LNCAP (cell line): ENCODE measurements around the gene SLC9A1.

Experiments used
- CTCF ChIP-seq: fragments of 450-650 bp; IDR thresholded peaks from 2 replicates; pipeline ENCODE4 v1.5.1; 2017; ENCODE audit warnings: mild to moderate bottlenecking

The SLC9A1 gene

DNA sequence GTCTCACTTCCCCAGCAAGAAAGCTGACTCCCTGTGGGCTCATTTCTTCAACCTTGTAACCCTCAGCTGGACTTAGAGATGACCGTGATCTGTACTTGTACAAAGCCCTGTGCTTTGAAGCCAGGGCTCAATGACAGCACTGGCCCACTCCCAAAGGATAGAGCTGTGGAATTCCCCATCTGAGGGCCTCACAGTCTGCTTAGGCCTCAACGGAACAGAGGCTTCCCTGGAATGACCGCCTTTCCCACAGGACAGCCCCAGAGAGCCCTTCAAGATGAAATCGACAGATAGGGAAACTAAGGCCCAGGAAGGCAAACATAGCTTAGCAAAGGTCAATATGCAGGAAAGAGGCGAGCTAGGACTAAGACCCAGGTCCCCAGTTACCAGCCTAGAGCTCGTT, 11.5 kb downstream of the SLC9A1 start:
- no peak for TF ChIP-seq CTCF

- TF ChIP-seq CTCF, result no peak
These were observed 12.5 kb downstream of the SLC9A1 start for GRCh38 chr1:27142464-27142863.

GRCh38 chr1:27141266-27142003, 13.5 kb downstream of the SLC9A1 start:
- no peak for TF ChIP-seq CTCF

DNA sequence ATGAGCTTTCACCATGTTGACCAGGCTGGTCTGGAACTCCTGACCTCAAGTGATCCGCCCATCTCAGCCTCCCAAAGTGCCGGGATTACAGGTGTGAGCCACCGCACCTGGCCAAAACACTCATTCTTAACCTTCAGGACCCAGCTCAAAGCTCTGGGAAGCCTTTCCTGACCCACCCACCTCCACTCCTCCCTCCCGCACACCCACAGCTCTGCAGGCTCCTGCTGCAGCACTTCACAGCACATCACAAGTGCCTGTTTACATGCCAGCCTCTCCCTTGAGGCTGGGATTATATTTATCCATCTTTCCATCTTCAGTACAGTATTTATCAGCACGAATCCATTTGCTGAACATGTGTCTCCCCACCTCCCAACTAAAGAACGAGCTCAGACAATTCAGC, 14.9 kb downstream of the SLC9A1 start:
- no peak for TF ChIP-seq CTCF

DNA sequence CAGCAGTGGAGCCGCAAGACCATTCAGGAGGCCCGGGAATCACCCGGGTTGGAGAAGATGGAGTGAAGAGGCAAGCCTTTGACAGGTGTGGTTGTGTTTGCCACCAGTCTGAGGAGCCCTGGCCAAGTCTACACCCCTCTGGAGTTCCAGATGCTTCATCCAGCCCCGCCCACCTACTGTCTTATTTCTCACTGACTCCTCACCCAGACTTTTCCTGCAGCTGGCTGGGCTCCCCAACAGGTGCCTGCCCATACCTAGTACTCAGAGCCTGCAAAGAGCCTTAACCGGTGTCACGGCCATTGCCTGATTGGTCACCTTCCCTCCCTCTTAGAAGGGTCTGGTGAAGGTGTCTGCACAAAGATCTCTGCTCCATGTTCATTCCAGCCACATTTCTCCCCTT, 16.0 kb downstream of the SLC9A1 start:
- no peak for TF ChIP-seq CTCF

DNA sequence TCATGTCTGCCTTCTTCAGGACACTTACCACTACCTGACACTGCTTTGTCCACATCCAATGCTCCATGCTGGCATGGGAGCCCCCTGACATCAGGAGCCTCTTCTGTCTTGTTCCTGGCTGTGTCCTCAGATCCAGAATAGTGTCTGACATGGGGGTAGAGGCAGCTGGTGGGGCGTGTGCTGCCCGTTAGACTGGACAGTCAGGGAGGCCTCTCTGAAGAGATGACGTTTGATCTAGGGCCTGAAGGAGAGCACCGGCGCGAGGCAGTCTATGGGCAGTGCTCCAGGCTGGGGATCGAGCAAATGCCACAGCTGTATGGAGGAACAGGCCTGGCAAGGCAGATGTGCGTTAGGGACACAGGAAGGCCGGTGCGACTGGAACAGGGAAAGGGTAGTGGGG, 16.6 kb downstream of the SLC9A1 start:
- no peak for TF ChIP-seq CTCF

GRCh38 chr1:27137544-27138075, 17.3 kb downstream of the SLC9A1 start:
- TF ChIP-seq CTCF, result no peak
